GM23338 (cell line): ENCODE measurements around the gene CD99L2.

Experiments used
- CREB1 ChIP-seq: fragments of 250-450 bp; sonication (Bioruptor Pico); IDR thresholded peaks from 2 replicates; pipeline ENCODE4 v1.5.0; 2020; ENCODE audit warnings: low read depth, mild to moderate bottlenecking, moderate library complexity
- EZH2 ChIP-seq: fragments of 200-600 bp; sonication (generic); IDR thresholded peaks from one replicate; pipeline ENCODE4 v1.8.0; 2017; ENCODE audit warnings: antibody characterized with exemption, mild to moderate bottlenecking, low read depth; ENCODE audit not compliant: unreplicated experiment
- EZH2phosphoT487 ChIP-seq: fragments of 200-600 bp; sonication (generic); IDR thresholded peaks from one replicate; pipeline ENCODE4 v1.8.1; 2018; ENCODE audit warnings: antibody characterized with exemption; ENCODE audit not compliant: unreplicated experiment
- JUNB ChIP-seq: IDR thresholded peaks from one replicate; pipeline ENCODE4 v1.6.1; 2016; ENCODE audit warnings: antibody characterized with exemption; ENCODE audit not compliant: unreplicated experiment
- POLR2AphosphoS5 ChIP-seq: IDR thresholded peaks from 2 replicates; pipeline ENCODE4 v1.6.1; 2016; ENCODE audit warnings: antibody characterized with exemption, low read depth
- REST ChIP-seq: IDR thresholded peaks from one replicate; pipeline ENCODE4 v1.6.1; 2018; ENCODE audit warnings: antibody characterized with exemption; ENCODE audit not compliant: unreplicated experiment
- STAT1 ChIP-seq: IDR thresholded peaks from one replicate; pipeline ENCODE4 v1.6.1; 2016; ENCODE audit warnings: antibody characterized with exemption; ENCODE audit not compliant: unreplicated experiment
- ZNF331 ChIP-seq: fragments of 250-450 bp; sonication (Bioruptor Pico); IDR thresholded peaks from 2 replicates; pipeline ENCODE4 v1.5.0; 2020; ENCODE audit warnings: low read depth, mild to moderate bottlenecking, moderate library complexity
- TF ChIP-seq, protein P1 (sequence below), 2 experiments: fragments of 200-600 bp in 1 of 2; sonication (generic) in 1 of 2; conservative IDR thresholded peaks; 2 replicates each; pipeline versions ENCODE4 v1.5.1 to v1.6.1; 2016 to 2017; ENCODE audit warnings: antibody characterized with exemption in 2 of 2, low read depth in 2 of 2, mild to moderate bottlenecking in 2 of 2, moderate library complexity in 1 of 2
- TF ChIP-seq, protein P2 (sequence below): IDR thresholded peaks from 2 replicates; pipeline ENCODE4 v1.6.1; 2016; ENCODE audit warnings: antibody characterized with exemption

DNA sequence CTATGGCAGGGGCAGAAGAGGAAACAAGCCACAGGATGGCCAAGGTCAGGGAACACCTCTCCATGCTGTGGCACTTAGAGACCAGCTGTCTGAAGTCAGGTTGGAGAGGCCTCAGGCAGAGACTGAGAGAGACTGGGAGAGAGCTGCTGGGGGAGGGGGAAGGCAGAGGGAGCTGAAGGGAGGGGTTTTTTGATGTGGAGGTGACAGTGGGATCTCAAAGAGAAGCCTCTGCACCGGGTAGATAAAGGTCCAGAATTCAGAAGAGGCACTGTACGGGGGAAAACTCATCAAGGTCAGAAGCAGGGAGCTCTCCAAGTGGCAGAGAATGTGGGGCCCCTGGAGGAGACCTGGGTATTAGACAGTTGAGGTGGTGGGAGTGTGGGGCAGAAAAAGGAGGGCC, 43.1 kb upstream of the CD99L2 start:
- TF ChIP-seq, protein P1, sequence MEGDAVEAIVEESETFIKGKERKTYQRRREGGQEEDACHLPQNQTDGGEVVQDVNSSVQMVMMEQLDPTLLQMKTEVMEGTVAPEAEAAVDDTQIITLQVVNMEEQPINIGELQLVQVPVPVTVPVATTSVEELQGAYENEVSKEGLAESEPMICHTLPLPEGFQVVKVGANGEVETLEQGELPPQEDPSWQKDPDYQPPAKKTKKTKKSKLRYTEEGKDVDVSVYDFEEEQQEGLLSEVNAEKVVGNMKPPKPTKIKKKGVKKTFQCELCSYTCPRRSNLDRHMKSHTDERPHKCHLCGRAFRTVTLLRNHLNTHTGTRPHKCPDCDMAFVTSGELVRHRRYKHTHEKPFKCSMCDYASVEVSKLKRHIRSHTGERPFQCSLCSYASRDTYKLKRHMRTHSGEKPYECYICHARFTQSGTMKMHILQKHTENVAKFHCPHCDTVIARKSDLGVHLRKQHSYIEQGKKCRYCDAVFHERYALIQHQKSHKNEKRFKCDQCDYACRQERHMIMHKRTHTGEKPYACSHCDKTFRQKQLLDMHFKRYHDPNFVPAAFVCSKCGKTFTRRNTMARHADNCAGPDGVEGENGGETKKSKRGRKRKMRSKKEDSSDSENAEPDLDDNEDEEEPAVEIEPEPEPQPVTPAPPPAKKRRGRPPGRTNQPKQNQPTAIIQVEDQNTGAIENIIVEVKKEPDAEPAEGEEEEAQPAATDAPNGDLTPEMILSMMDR (conservative IDR thresholded peaks at IDR 0.05; ENCODE audit: low read depth in 2 of 2): no peak
- TF ChIP-seq POLR2AphosphoS5: no peak
- no peak for TF ChIP-seq EZH2
- TF ChIP-seq, protein P2, sequence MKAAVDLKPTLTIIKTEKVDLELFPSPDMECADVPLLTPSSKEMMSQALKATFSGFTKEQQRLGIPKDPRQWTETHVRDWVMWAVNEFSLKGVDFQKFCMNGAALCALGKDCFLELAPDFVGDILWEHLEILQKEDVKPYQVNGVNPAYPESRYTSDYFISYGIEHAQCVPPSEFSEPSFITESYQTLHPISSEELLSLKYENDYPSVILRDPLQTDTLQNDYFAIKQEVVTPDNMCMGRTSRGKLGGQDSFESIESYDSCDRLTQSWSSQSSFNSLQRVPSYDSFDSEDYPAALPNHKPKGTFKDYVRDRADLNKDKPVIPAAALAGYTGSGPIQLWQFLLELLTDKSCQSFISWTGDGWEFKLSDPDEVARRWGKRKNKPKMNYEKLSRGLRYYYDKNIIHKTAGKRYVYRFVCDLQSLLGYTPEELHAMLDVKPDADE: no peak
- TF ChIP-seq REST: no peak
- no peak for TF ChIP-seq CREB1 (CRISPR knock-in tag)
- TF ChIP-seq JUNB: no peak
- no peak for TF ChIP-seq STAT1
- TF ChIP-seq EZH2phosphoT487: no peak
- TF ChIP-seq ZNF331: no peak
